MCF 10A (cell line): ENCODE measurements around the gene MTNR1B. TPM values are rescaled to one million over a fixed set of nuclear protein-coding genes. Genes with fewer than 3 reads are reported as not detected.

Experiments
- BruUV-seq: library from RNA; stranded (reverse); fragments of 400-500 nt; replicated peaks from 2 replicates; lab custom pipeline; 2021; lab: Mats Ljungman, UMichigan
- CTCF ChIA-PET: fragments of 300-600 bp; sonication (Branson Sonifier 250); formaldehyde crosslinking; extraction: SDS; loops from one replicate; lab custom pipeline; 2021; ENCODE audit warnings: antibody characterized with exemption, inconsistent platforms; lab: Yijun Ruan, JAX
- POLR2A ChIA-PET: fragments of 300-600, 350-650 bp; sonication (Branson Sonifier 250); formaldehyde crosslinking; extraction: SDS; loops from one replicate; lab custom pipeline; 2020; ENCODE audit warnings: antibody characterized with exemption, inconsistent platforms; lab: Yijun Ruan, JAX
- DNase-seq: peaks from one replicate; pipeline ENCODE4 v3.0.0-alpha.2; 2018; ENCODE audit not compliant: unreplicated experiment
- H3K27ac Mint-ChIP-seq: one replicate; pipeline ENCODE4 v1.8.0; 2022; ENCODE audit warnings: mild to moderate bottlenecking, low read depth, mixed read lengths; ENCODE audit not compliant: unreplicated experiment
- H3K27me3 Mint-ChIP-seq: one replicate; pipeline ENCODE4 v1.8.0; 2022; ENCODE audit warnings: mixed read lengths; ENCODE audit not compliant: insufficient read depth, unreplicated experiment
- H3K36me3 Mint-ChIP-seq: one replicate; pipeline ENCODE4 v1.8.0; 2022; ENCODE audit warnings: mild to moderate bottlenecking, moderate library complexity, mixed read lengths; ENCODE audit not compliant: insufficient read depth, unreplicated experiment
- H3K4me1 Mint-ChIP-seq: one replicate; pipeline ENCODE4 v1.8.0; 2022; ENCODE audit warnings: mixed read lengths; ENCODE audit not compliant: insufficient read depth, unreplicated experiment
- H3K4me3 Mint-ChIP-seq: one replicate; pipeline ENCODE4 v1.8.0; 2022; ENCODE audit warnings: mild to moderate bottlenecking, moderate library complexity, mixed read lengths; ENCODE audit not compliant: unreplicated experiment
- H3K9me3 Mint-ChIP-seq: one replicate; pipeline ENCODE4 v1.8.0; 2022; ENCODE audit warnings: mixed read lengths; ENCODE audit not compliant: unreplicated experiment
- intact Hi-C: fragments of 100-400 bp; cut with micrococcal nuclease; formaldehyde crosslinking; loops from 2 replicates; pipeline ENCODE4 v1.14.1; 2022
- total RNA-seq: library from RNA; stranded (reverse); gene quantifications from 2 replicates; pipeline ENCODE4 v1.2.3, GENCODE V29; 2022
- TF ChIP-seq, protein P1 (sequence below): fragments of 200-600 bp; IDR thresholded peaks from one replicate; pipeline ENCODE4 v1.8.0; 2022; ENCODE audit warnings: antibody characterized with exemption, mild to moderate bottlenecking; ENCODE audit not compliant: unreplicated experiment

The MTNR1B gene
- total RNA-seq, 1 experiment from 2014 or later, result not detected

DNA sequence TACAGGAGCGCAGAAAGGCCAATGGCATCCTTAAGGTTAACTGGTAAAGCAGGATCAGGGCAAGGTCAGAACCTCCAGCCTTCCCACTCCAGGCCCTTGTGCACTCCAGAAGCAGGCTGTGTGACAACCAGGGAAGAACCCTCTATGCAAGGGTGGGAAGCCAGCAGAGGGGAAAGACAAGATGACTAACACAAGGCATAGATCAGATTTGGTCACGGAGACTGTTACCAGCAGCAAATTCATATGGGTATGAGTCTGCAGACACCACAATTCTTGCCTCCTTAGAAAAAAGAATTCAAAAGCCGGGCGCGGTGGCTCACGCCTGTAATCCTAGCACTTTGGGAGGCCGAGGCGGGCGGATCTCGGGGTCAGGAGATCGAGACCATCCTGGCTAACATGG lies 39.8 kb upstream of the MTNR1B start:
- Mint-ChIP-seq H3K27me3 (no peaks in the 10 kb centered on the region), H3K27ac (no peak overlapping the region), H3K36me3 (no peaks in the 10 kb centered on the region), H3K9me3 (no peaks in the 10 kb centered on the region), H3K4me3 (no peak overlapping the region), H3K4me1 (peaks cover 15% of the 10 kb centered on the region)
- DNase-seq, result peak; percentile 3
- POLR2A ChIA-PET, result no interaction called here
- intact Hi-C loops, result no loop called here
- CTCF ChIA-PET, result interaction anchor here (2.2 kb wide), 1 partner anchor 12 kb away, joined by 9 read pairs; no protein-coding TSS in a partner anchor
- BruUV-seq, result no TSS peak
- TF ChIP-seq, protein P1, sequence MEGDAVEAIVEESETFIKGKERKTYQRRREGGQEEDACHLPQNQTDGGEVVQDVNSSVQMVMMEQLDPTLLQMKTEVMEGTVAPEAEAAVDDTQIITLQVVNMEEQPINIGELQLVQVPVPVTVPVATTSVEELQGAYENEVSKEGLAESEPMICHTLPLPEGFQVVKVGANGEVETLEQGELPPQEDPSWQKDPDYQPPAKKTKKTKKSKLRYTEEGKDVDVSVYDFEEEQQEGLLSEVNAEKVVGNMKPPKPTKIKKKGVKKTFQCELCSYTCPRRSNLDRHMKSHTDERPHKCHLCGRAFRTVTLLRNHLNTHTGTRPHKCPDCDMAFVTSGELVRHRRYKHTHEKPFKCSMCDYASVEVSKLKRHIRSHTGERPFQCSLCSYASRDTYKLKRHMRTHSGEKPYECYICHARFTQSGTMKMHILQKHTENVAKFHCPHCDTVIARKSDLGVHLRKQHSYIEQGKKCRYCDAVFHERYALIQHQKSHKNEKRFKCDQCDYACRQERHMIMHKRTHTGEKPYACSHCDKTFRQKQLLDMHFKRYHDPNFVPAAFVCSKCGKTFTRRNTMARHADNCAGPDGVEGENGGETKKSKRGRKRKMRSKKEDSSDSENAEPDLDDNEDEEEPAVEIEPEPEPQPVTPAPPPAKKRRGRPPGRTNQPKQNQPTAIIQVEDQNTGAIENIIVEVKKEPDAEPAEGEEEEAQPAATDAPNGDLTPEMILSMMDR, result no peak

DNA sequence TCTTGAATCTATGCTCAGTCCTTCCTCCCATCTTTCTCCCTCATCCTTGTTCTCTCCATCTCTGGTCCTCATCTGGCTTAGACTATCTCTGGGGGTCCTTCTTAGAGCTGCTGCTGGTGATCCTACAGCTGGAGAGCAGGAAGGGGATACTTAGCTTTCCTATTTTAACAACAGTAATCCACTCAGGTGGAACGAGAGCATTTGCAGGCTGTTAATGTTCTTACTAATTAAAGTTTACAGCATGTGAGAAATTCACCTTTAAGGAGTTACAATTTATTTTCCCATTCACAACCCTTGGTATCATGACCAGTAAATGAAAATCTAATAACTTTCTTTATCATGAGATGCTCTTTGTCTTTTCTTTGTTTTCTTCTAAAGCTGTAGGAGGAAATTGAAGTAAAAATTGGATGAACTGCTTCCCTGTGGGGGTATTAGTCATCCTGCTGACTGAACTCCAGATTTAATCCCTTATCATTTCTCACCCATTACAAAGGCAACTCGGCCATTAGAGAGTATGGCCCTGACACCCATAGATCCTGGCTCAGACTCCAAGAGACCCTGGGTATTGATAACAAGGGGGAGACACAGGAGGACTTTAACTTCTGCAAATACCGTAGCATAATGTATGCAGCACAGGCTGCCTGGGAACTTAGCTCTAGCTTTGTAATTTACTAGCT lies 37.6 kb upstream of the MTNR1B start:
- no peaks in the 10 kb centered on the region for H3K27me3 Mint-ChIP-seq
- peaks cover 15% of the 10 kb centered on the region for H3K4me1 Mint-ChIP-seq
- no peaks in the 10 kb centered on the region for H3K36me3 Mint-ChIP-seq
- intact Hi-C loops, result no loop called here
- POLR2A ChIA-PET, result interaction anchor here (1.4 kb wide), 1 partner anchor 10 kb away, joined by 7 read pairs; no protein-coding TSS in a partner anchor
- H3K9me3 Mint-ChIP-seq, result no peaks in the 10 kb centered on the region
- TF ChIP-seq, protein P1, result no peak
- H3K27ac Mint-ChIP-seq, result no peak overlapping the region
- no peak overlapping the region for H3K4me3 Mint-ChIP-seq
- DNase-seq, result no peak
- BruUV-seq, result no TSS peak
- CTCF ChIA-PET, result interaction anchor here (1.1 to 2.2 kb wide), 3 partner anchors 10 to 304 kb away, joined by 3 to 14 read pairs (median 9); no protein-coding TSS in a partner anchor

DNA sequence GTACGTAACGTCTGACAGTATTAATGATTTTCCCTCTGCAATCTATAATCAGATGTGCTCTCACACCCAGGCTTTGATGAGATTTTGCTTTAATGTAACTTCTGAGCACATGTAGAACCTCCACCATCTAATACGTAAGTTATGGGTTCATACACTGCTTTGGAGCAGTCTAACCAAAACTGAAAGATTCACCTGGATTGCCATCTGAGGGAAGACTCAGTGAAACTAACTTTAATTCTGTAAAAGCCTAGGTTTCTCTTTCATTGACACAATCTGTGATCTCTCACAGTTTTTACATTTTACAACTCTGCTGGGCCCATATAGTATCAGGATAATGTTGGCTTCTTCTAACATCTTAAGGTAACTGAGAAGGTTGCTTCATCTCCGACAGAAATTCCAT lies 30.1 kb upstream of the MTNR1B start:
- Mint-ChIP-seq H3K27ac (no peak overlapping the region), H3K4me3 (no peak overlapping the region), H3K4me1 (no peaks in the 10 kb centered on the region), H3K9me3 (no peaks in the 10 kb centered on the region), H3K36me3 (no peaks in the 10 kb centered on the region), H3K27me3 (no peaks in the 10 kb centered on the region)
- TF ChIP-seq, protein P1, result no peak
- POLR2A ChIA-PET, result no interaction called here
- CTCF ChIA-PET, result interaction anchor here (1.3 to 6.4 kb wide), 3 partner anchors 13 to 286 kb away, joined by 3 to 118 read pairs (median 11); no protein-coding TSS in a partner anchor
- DNase-seq, result no peak
- intact Hi-C loops, result no loop called here
- BruUV-seq, result no TSS peak
